NCI-H128 (cell line): ENCODE measurements around the gene RALGPS1.

Source experiments
- DNase-seq: peaks from one replicate; lab custom pipeline; 2025; ENCODE audit not compliant: unreplicated experiment; lab: John Stamatoyannopoulos, UW

RALGPS1 gene

GRCh38 chr9:127114606-127115005 is 200.0 kb downstream of the RALGPS1 start:
- no peak for DNase-seq

GRCh38 chr9:127116088-127116726 is 201.6 kb downstream of the RALGPS1 start:
- DNase-seq: no peak

- DNase-seq: no peak
Measured at GRCh38 chr9:127116957-127117356, 202.4 kb downstream of the RALGPS1 start.

GRCh38 chr9:127117801-127118200 is 203.2 kb downstream of the RALGPS1 start:
- DNase-seq: no peak

GRCh38 chr9:127118597-127119319 is 204.2 kb downstream of the RALGPS1 start:
- DNase-seq: no peak

- DNase-seq: no peak
Measured at GRCh38 chr9:127119320-127119709, 204.7 kb downstream of the RALGPS1 start.

GRCh38 chr9:127121628-127122175 is 207.1 kb downstream of the RALGPS1 start:
- no peak for DNase-seq

- DNase-seq: peak; percentile 18
Measured at GRCh38 chr9:127122176-127123063, 207.8 kb downstream of the RALGPS1 start, which contains the start of gene ANGPTL2. Gene ANGPTL2, minus strand, starts transcription at chr9:127122635. Its CDS starts 13,904 bp downstream, at chr9:127108731.

- DNase-seq: peak; percentile 38
Measured at GRCh38 chr9:127123064-127123890, 208.7 kb downstream of the RALGPS1 start.

- DNase-seq: no peak
Measured at GRCh38 chr9:127124111-127124531, 209.5 kb downstream of the RALGPS1 start.

- DNase-seq: no peak
Measured at GRCh38 chr9:127124792-127125191, 210.2 kb downstream of the RALGPS1 start.

GRCh38 chr9:127126971-127127370 is 212.4 kb downstream of the RALGPS1 start:
- no peak for DNase-seq

GRCh38 chr9:127128341-127129072 is 213.9 kb downstream of the RALGPS1 start:
- DNase-seq: no peak

GRCh38 chr9:127129073-127129717 is 214.6 kb downstream of the RALGPS1 start:
- no peak for DNase-seq

GRCh38 chr9:127129718-127130085 is 215.1 kb downstream of the RALGPS1 start:
- DNase-seq: no peak

- DNase-seq: no peak
Measured at GRCh38 chr9:127130235-127130634, 215.7 kb downstream of the RALGPS1 start.

- no peak for DNase-seq
Measured at GRCh38 chr9:127130661-127131538, 216.3 kb downstream of the RALGPS1 start.

GRCh38 chr9:127131871-127132270 is 217.3 kb downstream of the RALGPS1 start:
- no peak for DNase-seq
